HEK293 (cell line): Measurements from ENCODE around the gene GAS2L2.

ENCODE experiments used
- CTCF ChIA-PET: fragments of 350-600 bp; formaldehyde crosslinking; extraction: SDS; loops from one replicate; lab custom pipeline; 2021; ENCODE audit warnings: antibody characterized with exemption; lab: Yijun Ruan, JAX
- POLR2A ChIA-PET: fragments of 300-600 bp; formaldehyde crosslinking; extraction: SDS; loops from one replicate; lab custom pipeline; 2020; ENCODE audit warnings: antibody characterized with exemption, inconsistent platforms; lab: Yijun Ruan, JAX
- H3K27ac ChIP-seq: fragments of 200-500 bp; sonication (Bioruptor generic); 2 replicates; pipeline ENCODE4 v1.5.1; 2014; ENCODE audit warnings: low read depth, low read length, control low read depth, inconsistent platforms; ENCODE audit errors: extremely low read depth
- H3K36me3 ChIP-seq, 2 experiments: fragments of 200-500 bp in 1 of 2; sonication (Bioruptor generic) in 1 of 2; 1 replicate in 1 of 2; 2 replicates in 1 of 2; pipeline ENCODE4 v1.5.1; 2014 to 2017; ENCODE audit warnings: inconsistent platforms in 2 of 2, low read length in 2 of 2; ENCODE audit not compliant: control insufficient read depth in 2 of 2, insufficient read depth in 1 of 2
- H3K4me1 ChIP-seq: fragments of 200-500 bp; sonication (Bioruptor generic); 2 replicates; pipeline ENCODE4 v1.5.1; 2014; ENCODE audit warnings: mild to moderate bottlenecking, low read length, inconsistent platforms; ENCODE audit not compliant: control insufficient read depth, insufficient read depth
- H3K4me3 ChIP-seq: 2 replicates; pipeline ENCODE4 v1.5.1; 2011; ENCODE audit warnings: low read depth, mild to moderate bottlenecking, control low read depth, low read length, moderate library complexity
- H3K9me3 ChIP-seq: fragments of 200-500 bp; sonication (Bioruptor generic); 2 replicates; pipeline ENCODE4 v1.5.1; 2014; ENCODE audit warnings: low read depth, low read length, inconsistent platforms; ENCODE audit not compliant: control insufficient read depth, insufficient read depth
- OSR2 ChIP-seq: fragments of 450-650 bp; formaldehyde crosslinking; IDR thresholded peaks from 2 replicates; pipeline ENCODE4 v1.5.1; 2016; ENCODE audit warnings: missing biosample characterization, missing genetic modification characterization
- SCRT2 ChIP-seq: fragments of 450-650 bp; formaldehyde crosslinking; IDR thresholded peaks from 2 replicates; pipeline ENCODE4 v1.5.1; 2016; ENCODE audit warnings: missing biosample characterization, missing genetic modification characterization
- ZFHX2 ChIP-seq: fragments of 450-650 bp; formaldehyde crosslinking; conservative IDR thresholded peaks from 2 replicates; pipeline ENCODE4 v1.5.1; 2016; ENCODE audit warnings: missing biosample characterization, missing genetic modification characterization
- ZFP41 ChIP-seq: fragments of 450-650 bp; formaldehyde crosslinking; IDR thresholded peaks from 2 replicates; pipeline ENCODE4 v1.5.1; 2016; ENCODE audit warnings: missing biosample characterization, missing genetic modification characterization, borderline replicate concordance
- ZNF140 ChIP-seq: fragments of 450-650 bp; formaldehyde crosslinking; IDR thresholded peaks from 2 replicates; pipeline ENCODE4 v1.5.1; 2016; ENCODE audit warnings: missing biosample characterization, missing genetic modification characterization
- ZNF16 ChIP-seq: fragments of 450-650 bp; formaldehyde crosslinking; IDR thresholded peaks from 2 replicates; pipeline ENCODE4 v1.5.1; 2016; ENCODE audit warnings: low read depth, missing biosample characterization, missing genetic modification characterization
- ZNF202 ChIP-seq: fragments of 450-650 bp; formaldehyde crosslinking; IDR thresholded peaks from 2 replicates; pipeline ENCODE4 v1.5.1; 2016; ENCODE audit warnings: missing biosample characterization, missing genetic modification characterization, borderline replicate concordance
- ZNF214 ChIP-seq: fragments of 450-650 bp; formaldehyde crosslinking; IDR thresholded peaks from 2 replicates; pipeline ENCODE4 v1.5.1; 2017; ENCODE audit warnings: missing biosample characterization, mild to moderate bottlenecking, missing genetic modification characterization, borderline replicate concordance
- ZNF23 ChIP-seq: fragments of 450-650 bp; formaldehyde crosslinking; IDR thresholded peaks from 2 replicates; pipeline ENCODE4 v1.5.1; 2016; ENCODE audit warnings: missing biosample characterization, missing genetic modification characterization, borderline replicate concordance
- ZNF341 ChIP-seq: fragments of 450-650 bp; formaldehyde crosslinking; IDR thresholded peaks from 2 replicates; pipeline ENCODE4; 2016; ENCODE audit warnings: low read depth, missing biosample characterization, missing genetic modification characterization
- ZNF426 ChIP-seq: fragments of 450-650 bp; formaldehyde crosslinking; IDR thresholded peaks from 2 replicates; pipeline ENCODE4 v1.5.1; 2017; ENCODE audit warnings: missing biosample characterization, missing genetic modification characterization, mild to moderate bottlenecking, inconsistent platforms, moderate library complexity
- ZNF544 ChIP-seq: fragments of 450-650 bp; formaldehyde crosslinking; IDR thresholded peaks from 2 replicates; pipeline ENCODE4 v1.5.0; 2017; ENCODE audit warnings: missing biosample characterization, missing genetic modification characterization
- ZNF654 ChIP-seq: fragments of 450-650 bp; formaldehyde crosslinking; IDR thresholded peaks from 2 replicates; pipeline ENCODE4 v1.5.1; 2016; ENCODE audit warnings: low read depth, missing biosample characterization, missing genetic modification characterization
- ZNF701 ChIP-seq: fragments of 450-650 bp; formaldehyde crosslinking; IDR thresholded peaks from 2 replicates; pipeline ENCODE4 v1.5.1; 2016; ENCODE audit warnings: missing biosample characterization, missing genetic modification characterization
- ZNF785 ChIP-seq: fragments of 450-650 bp; formaldehyde crosslinking; IDR thresholded peaks from 2 replicates; pipeline ENCODE4 v1.5.1; 2016; ENCODE audit warnings: missing biosample characterization, missing genetic modification characterization
- TF ChIP-seq, protein P1 (sequence below): fragments of 450-650 bp; formaldehyde crosslinking; IDR thresholded peaks from 2 replicates; pipeline ENCODE4 v1.5.1; 2017; ENCODE audit warnings: missing biosample characterization, missing genetic modification characterization
- TF ChIP-seq, protein P2 (sequence below): fragments of 450-650 bp; formaldehyde crosslinking; IDR thresholded peaks from 2 replicates; pipeline ENCODE4 v1.5.1; 2016; ENCODE audit warnings: missing biosample characterization, missing genetic modification characterization
- TF ChIP-seq, protein P3 (sequence below): fragments of 450-650 bp; formaldehyde crosslinking; IDR thresholded peaks from 2 replicates; pipeline ENCODE4 v1.5.1; 2016; ENCODE audit warnings: missing biosample characterization, missing genetic modification characterization
- TF ChIP-seq, protein P4 (sequence below): fragments of 450-650 bp; formaldehyde crosslinking; IDR thresholded peaks from 2 replicates; pipeline ENCODE4 v1.5.1; 2016; ENCODE audit warnings: missing biosample characterization, missing genetic modification characterization
- TF ChIP-seq, protein P5 (sequence below): fragments of 450-650 bp; formaldehyde crosslinking; IDR thresholded peaks from 2 replicates; pipeline ENCODE4 v1.5.1; 2016; ENCODE audit warnings: missing biosample characterization, missing genetic modification characterization
- TF ChIP-seq, protein P6 (sequence below): fragments of 450-650 bp; formaldehyde crosslinking; IDR thresholded peaks from 2 replicates; pipeline ENCODE4 v1.5.1; 2016; ENCODE audit warnings: missing biosample characterization, missing genetic modification characterization

The GAS2L2 gene

DNA sequence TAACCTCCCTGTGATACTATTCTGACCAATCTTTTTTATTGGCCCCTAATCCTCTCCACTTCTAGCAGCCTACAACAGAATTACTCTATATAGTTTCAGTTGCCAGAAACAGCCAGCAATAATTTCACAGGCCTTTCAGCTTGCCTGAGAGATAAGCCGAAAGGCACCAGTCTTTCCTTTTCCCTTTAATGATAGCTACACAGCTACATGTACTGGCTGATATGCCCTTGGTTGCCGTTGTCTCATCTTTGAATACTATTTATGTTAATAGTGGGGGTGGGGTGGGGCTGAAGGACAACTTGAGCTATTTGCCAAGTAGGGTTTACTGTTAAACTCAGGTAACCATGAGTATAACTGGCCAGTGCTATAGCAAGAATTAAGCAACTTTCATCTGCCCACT, 57.4 kb downstream of the GAS2L2 start (continued):
- TF ChIP-seq ZFP41 (tag by site-specific recombination) (no peak), ZNF140 (tag by site-specific recombination) (no peak), ZNF202 (tag by site-specific recombination) (no peak), ZNF16 (tag by site-specific recombination) (no peak), ZNF341 (tag by site-specific recombination) (no peak), ZNF785 (tag by site-specific recombination) (no peak), ZNF23 (tag by site-specific recombination) (no peak), SCRT2 (tag by site-specific recombination) (no peak)
- TF ChIP-seq, protein P1, sequence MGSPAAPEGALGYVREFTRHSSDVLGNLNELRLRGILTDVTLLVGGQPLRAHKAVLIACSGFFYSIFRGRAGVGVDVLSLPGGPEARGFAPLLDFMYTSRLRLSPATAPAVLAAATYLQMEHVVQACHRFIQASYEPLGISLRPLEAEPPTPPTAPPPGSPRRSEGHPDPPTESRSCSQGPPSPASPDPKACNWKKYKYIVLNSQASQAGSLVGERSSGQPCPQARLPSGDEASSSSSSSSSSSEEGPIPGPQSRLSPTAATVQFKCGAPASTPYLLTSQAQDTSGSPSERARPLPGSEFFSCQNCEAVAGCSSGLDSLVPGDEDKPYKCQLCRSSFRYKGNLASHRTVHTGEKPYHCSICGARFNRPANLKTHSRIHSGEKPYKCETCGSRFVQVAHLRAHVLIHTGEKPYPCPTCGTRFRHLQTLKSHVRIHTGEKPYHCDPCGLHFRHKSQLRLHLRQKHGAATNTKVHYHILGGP = no peak

DNA sequence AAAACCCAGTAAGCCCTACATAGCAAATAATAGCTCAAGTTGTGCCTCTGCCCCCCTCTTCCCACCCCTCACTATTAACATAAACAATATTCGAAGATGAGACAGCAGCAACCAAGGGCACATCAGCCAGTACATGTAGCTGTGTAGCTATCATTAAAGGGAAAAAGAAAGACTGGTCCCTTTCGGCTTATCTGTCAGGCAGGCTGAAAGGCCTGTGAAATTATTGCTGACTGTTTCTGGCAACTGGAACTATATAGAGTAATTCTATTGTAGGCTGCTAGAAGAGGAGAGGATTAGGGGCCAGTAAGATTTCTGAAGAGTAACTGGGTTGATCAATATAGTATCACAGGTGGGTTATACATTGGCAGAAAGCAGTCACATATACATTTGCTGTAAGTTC, 58.1 kb downstream of the GAS2L2 start:
- Histone ChIP-seq H3K4me1 (0 out of 2 replicates have a peak, but pooled peaks cover 2% of the 10 kb centered on the region), H3K9me3 (no peaks in the 10 kb centered on the region), H3K36me3 (peaks cover 27 to 56% of the 10 kb centered on the region in 2 experiments), H3K4me3 (no peak overlapping the region), H3K27ac (no peak overlapping the region)
- ChIA-PET POLR2A (no interaction called here), CTCF (interaction anchor here (1.2 to 1.8 kb wide), 2 partner anchors 53 to 83 kb away, joined by 3 to 8 read pairs; no protein-coding TSS in a partner anchor)
- TF ChIP-seq, protein P2, sequence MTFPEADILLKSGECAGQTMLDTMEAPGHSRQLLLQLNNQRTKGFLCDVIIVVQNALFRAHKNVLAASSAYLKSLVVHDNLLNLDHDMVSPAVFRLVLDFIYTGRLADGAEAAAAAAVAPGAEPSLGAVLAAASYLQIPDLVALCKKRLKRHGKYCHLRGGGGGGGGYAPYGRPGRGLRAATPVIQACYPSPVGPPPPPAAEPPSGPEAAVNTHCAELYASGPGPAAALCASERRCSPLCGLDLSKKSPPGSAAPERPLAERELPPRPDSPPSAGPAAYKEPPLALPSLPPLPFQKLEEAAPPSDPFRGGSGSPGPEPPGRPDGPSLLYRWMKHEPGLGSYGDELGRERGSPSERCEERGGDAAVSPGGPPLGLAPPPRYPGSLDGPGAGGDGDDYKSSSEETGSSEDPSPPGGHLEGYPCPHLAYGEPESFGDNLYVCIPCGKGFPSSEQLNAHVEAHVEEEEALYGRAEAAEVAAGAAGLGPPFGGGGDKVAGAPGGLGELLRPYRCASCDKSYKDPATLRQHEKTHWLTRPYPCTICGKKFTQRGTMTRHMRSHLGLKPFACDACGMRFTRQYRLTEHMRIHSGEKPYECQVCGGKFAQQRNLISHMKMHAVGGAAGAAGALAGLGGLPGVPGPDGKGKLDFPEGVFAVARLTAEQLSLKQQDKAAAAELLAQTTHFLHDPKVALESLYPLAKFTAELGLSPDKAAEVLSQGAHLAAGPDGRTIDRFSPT = no peak
- TF ChIP-seq ZNF654 (tag by site-specific recombination) (no peak), ZNF16 (tag by site-specific recombination) (no peak), OSR2 (tag by site-specific recombination) (no peak), ZNF544 (tag by site-specific recombination) (no peak), ZNF701 (tag by site-specific recombination) (no peak), ZFHX2 (no peak), ZNF426 (tag by site-specific recombination) (no peak), ZNF214 (tag by site-specific recombination) (no peak)
- TF ChIP-seq, protein P3, sequence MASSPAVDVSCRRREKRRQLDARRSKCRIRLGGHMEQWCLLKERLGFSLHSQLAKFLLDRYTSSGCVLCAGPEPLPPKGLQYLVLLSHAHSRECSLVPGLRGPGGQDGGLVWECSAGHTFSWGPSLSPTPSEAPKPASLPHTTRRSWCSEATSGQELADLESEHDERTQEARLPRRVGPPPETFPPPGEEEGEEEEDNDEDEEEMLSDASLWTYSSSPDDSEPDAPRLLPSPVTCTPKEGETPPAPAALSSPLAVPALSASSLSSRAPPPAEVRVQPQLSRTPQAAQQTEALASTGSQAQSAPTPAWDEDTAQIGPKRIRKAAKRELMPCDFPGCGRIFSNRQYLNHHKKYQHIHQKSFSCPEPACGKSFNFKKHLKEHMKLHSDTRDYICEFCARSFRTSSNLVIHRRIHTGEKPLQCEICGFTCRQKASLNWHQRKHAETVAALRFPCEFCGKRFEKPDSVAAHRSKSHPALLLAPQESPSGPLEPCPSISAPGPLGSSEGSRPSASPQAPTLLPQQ (tag by site-specific recombination) = no peak
- TF ChIP-seq, protein P4, sequence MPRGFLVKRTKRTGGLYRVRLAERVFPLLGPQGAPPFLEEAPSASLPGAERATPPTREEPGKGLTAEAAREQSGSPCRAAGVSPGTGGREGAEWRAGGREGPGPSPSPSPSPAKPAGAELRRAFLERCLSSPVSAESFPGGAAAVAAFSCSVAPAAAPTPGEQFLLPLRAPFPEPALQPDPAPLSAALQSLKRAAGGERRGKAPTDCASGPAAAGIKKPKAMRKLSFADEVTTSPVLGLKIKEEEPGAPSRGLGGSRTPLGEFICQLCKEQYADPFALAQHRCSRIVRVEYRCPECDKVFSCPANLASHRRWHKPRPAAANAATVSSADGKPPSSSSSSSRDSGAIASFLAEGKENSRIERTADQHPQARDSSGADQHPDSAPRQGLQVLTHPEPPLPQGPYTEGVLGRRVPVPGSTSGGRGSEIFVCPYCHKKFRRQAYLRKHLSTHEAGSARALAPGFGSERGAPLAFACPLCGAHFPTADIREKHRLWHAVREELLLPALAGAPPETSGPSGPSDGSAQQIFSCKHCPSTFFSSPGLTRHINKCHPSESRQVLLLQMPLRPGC (tag by site-specific recombination) = no peak
- TF ChIP-seq, protein P5, sequence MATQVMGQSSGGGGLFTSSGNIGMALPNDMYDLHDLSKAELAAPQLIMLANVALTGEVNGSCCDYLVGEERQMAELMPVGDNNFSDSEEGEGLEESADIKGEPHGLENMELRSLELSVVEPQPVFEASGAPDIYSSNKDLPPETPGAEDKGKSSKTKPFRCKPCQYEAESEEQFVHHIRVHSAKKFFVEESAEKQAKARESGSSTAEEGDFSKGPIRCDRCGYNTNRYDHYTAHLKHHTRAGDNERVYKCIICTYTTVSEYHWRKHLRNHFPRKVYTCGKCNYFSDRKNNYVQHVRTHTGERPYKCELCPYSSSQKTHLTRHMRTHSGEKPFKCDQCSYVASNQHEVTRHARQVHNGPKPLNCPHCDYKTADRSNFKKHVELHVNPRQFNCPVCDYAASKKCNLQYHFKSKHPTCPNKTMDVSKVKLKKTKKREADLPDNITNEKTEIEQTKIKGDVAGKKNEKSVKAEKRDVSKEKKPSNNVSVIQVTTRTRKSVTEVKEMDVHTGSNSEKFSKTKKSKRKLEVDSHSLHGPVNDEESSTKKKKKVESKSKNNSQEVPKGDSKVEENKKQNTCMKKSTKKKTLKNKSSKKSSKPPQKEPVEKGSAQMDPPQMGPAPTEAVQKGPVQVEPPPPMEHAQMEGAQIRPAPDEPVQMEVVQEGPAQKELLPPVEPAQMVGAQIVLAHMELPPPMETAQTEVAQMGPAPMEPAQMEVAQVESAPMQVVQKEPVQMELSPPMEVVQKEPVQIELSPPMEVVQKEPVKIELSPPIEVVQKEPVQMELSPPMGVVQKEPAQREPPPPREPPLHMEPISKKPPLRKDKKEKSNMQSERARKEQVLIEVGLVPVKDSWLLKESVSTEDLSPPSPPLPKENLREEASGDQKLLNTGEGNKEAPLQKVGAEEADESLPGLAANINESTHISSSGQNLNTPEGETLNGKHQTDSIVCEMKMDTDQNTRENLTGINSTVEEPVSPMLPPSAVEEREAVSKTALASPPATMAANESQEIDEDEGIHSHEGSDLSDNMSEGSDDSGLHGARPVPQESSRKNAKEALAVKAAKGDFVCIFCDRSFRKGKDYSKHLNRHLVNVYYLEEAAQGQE (tag by site-specific recombination) = no peak
- TF ChIP-seq, protein P6, sequence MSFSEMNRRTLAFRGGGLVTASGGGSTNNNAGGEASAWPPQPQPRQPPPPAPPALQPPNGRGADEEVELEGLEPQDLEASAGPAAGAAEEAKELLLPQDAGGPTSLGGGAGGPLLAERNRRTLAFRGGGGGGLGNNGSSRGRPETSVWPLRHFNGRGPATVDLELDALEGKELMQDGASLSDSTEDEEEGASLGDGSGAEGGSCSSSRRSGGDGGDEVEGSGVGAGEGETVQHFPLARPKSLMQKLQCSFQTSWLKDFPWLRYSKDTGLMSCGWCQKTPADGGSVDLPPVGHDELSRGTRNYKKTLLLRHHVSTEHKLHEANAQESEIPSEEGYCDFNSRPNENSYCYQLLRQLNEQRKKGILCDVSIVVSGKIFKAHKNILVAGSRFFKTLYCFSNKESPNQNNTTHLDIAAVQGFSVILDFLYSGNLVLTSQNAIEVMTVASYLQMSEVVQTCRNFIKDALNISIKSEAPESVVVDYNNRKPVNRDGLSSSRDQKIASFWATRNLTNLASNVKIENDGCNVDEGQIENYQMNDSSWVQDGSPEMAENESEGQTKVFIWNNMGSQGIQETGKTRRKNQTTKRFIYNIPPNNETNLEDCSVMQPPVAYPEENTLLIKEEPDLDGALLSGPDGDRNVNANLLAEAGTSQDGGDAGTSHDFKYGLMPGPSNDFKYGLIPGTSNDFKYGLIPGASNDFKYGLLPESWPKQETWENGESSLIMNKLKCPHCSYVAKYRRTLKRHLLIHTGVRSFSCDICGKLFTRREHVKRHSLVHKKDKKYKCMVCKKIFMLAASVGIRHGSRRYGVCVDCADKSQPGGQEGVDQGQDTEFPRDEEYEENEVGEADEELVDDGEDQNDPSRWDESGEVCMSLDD (tag by site-specific recombination) = no peak
- TF ChIP-seq, all 188 proteins: peak for 0
